Measurements from ENCODE around the gene TBRG1. TPM values are rescaled to one million over a fixed set of nuclear protein-coding genes. Genes with fewer than 3 reads are reported as not detected.

Gene TBRG1
- polyA plus RNA-seq, 2 donors: 16.5 to 16.9 TPM

- 87 to 92% methylated on average over 3 of the region's 3 CpGs for WGBS, 2 donors
- peaks cover 6 to 11% of the 10 kb centered on the region in 2 donors for H3K36me3 ChIP-seq (ENCODE audit: control insufficient read depth in 2 of 2, insufficient read depth in 2 of 2, low read length in 1 of 2)
- H3K27ac ChIP-seq (ENCODE audit: low read depth in 2 of 2, low read length in 1 of 2): no peak overlapping the region
- no peaks in the 10 kb centered on the region for H3K4me1 ChIP-seq (ENCODE audit: control insufficient read depth in 2 of 2, insufficient read depth in 2 of 2, low read length in 1 of 2)
- no peaks in the 10 kb centered on the region for H3K9me3 ChIP-seq (ENCODE audit: control insufficient read depth in 2 of 2, insufficient read depth in 1 of 2, low read depth in 1 of 2, low read length in 1 of 2)
- H3K27me3 ChIP-seq (ENCODE audit: control insufficient read depth in 1 of 2, insufficient read depth in 2 of 2, low read length in 2 of 2): no peaks in the 10 kb centered on the region
- no peak overlapping the region for H3K4me3 ChIP-seq (ENCODE audit: low read depth in 1 of 2, low read length in 2 of 2)
These were observed 15.8 kb downstream of the TBRG1 start for GRCh38 chr11:124638500-124638899.

GRCh38 chr11:124639186-124639585 is 16.5 kb downstream of the TBRG1 start:
- H3K27me3 ChIP-seq (ENCODE audit: control insufficient read depth in 1 of 2, insufficient read depth in 2 of 2, low read length in 2 of 2): no peaks in the 10 kb centered on the region
- no peak overlapping the region for H3K4me3 ChIP-seq (ENCODE audit: low read depth in 1 of 2, low read length in 2 of 2)
- WGBS, 2 donors: 83 to 89% methylated on average over 1 of the region's 1 CpG
- H3K9me3 ChIP-seq (ENCODE audit: control insufficient read depth in 2 of 2, insufficient read depth in 1 of 2, low read depth in 1 of 2, low read length in 1 of 2): no peaks in the 10 kb centered on the region
- no peak overlapping the region for H3K27ac ChIP-seq (ENCODE audit: low read depth in 2 of 2, low read length in 1 of 2)
- H3K4me1 ChIP-seq (ENCODE audit: control insufficient read depth in 2 of 2, insufficient read depth in 2 of 2, low read length in 1 of 2): no peaks in the 10 kb centered on the region
- H3K36me3 ChIP-seq (ENCODE audit: control insufficient read depth in 2 of 2, insufficient read depth in 2 of 2, low read length in 1 of 2): peaks cover 6 to 11% of the 10 kb centered on the region in 2 donors

GRCh38 chr11:124640666-124641065 is 18.0 kb downstream of the TBRG1 start:
- H3K36me3 ChIP-seq (ENCODE audit: control insufficient read depth in 2 of 2, insufficient read depth in 2 of 2, low read length in 1 of 2): peaks cover 6 to 11% of the 10 kb centered on the region in 2 donors
- WGBS, 2 donors: 86 to 94% methylated on average over 5 of the region's 5 CpGs

GRCh38 chr11:124642628-124643027 is 20.0 kb downstream of the TBRG1 start:
- Histone ChIP-seq H3K9me3 (ENCODE audit: control insufficient read depth in 2 of 2, insufficient read depth in 1 of 2, low read depth in 1 of 2, low read length in 1 of 2) (no peaks in the 10 kb centered on the region), H3K36me3 (ENCODE audit: control insufficient read depth in 2 of 2, insufficient read depth in 2 of 2, low read length in 1 of 2) (peaks cover 0 to 3% of the 10 kb centered on the region in 2 donors), H3K27ac (ENCODE audit: low read depth in 2 of 2, low read length in 1 of 2) (no peak overlapping the region), H3K4me1 (ENCODE audit: control insufficient read depth in 2 of 2, insufficient read depth in 2 of 2, low read length in 1 of 2) (no peaks in the 10 kb centered on the region), H3K4me3 (ENCODE audit: low read depth in 1 of 2, low read length in 2 of 2) (no peak overlapping the region), H3K27me3 (ENCODE audit: control insufficient read depth in 1 of 2, insufficient read depth in 2 of 2, low read length in 2 of 2) (no peaks in the 10 kb centered on the region)
- WGBS, 2 donors: 90 to 94% methylated on average over 3 of the region's 3 CpGs

More at GRCh38 chr11:124640666-124641065, 18.0 kb downstream of the TBRG1 start:
- H3K4me3 ChIP-seq (ENCODE audit: low read depth in 1 of 2, low read length in 2 of 2): no peak overlapping the region
- no peaks in the 10 kb centered on the region for H3K4me1 ChIP-seq (ENCODE audit: control insufficient read depth in 2 of 2, insufficient read depth in 2 of 2, low read length in 1 of 2)
- H3K9me3 ChIP-seq (ENCODE audit: control insufficient read depth in 2 of 2, insufficient read depth in 1 of 2, low read depth in 1 of 2, low read length in 1 of 2): no peaks in the 10 kb centered on the region
- H3K27me3 ChIP-seq (ENCODE audit: control insufficient read depth in 1 of 2, insufficient read depth in 2 of 2, low read length in 2 of 2): no peaks in the 10 kb centered on the region
- no peak overlapping the region for H3K27ac ChIP-seq (ENCODE audit: low read depth in 2 of 2, low read length in 1 of 2)

GRCh38 chr11:124643042-124643604 is 20.5 kb downstream of the TBRG1 start:
- no peaks in the 10 kb centered on the region for H3K27me3 ChIP-seq (ENCODE audit: control insufficient read depth in 1 of 2, insufficient read depth in 2 of 2, low read length in 2 of 2)
- H3K4me1 ChIP-seq (ENCODE audit: control insufficient read depth in 2 of 2, insufficient read depth in 2 of 2, low read length in 1 of 2): no peaks in the 10 kb centered on the region
- H3K36me3 ChIP-seq (ENCODE audit: control insufficient read depth in 2 of 2, insufficient read depth in 2 of 2, low read length in 1 of 2): peaks cover 2 to 3% of the 10 kb centered on the region in 2 donors
- WGBS, 2 donors: 92 to 93% methylated on average over 10 of the region's 10 CpGs
- H3K27ac ChIP-seq (ENCODE audit: low read depth in 2 of 2, low read length in 1 of 2): no peak overlapping the region
- H3K4me3 ChIP-seq (ENCODE audit: low read depth in 1 of 2, low read length in 2 of 2): no peak overlapping the region
- H3K9me3 ChIP-seq (ENCODE audit: control insufficient read depth in 2 of 2, insufficient read depth in 1 of 2, low read depth in 1 of 2, low read length in 1 of 2): no peaks in the 10 kb centered on the region

GRCh38 chr11:124643605-124644425 is 21.2 kb downstream of the TBRG1 start:
- 35 to 38% methylated on average over 3 of the region's 3 CpGs for WGBS, 2 donors
- Histone ChIP-seq H3K27me3 (ENCODE audit: control insufficient read depth in 1 of 2, insufficient read depth in 2 of 2, low read length in 2 of 2) (no peaks in the 10 kb centered on the region), H3K4me1 (ENCODE audit: control insufficient read depth in 2 of 2, insufficient read depth in 2 of 2, low read length in 1 of 2) (no peaks in the 10 kb centered on the region), H3K4me3 (ENCODE audit: low read depth in 1 of 2, low read length in 2 of 2) (no peak overlapping the region), H3K36me3 (ENCODE audit: control insufficient read depth in 2 of 2, insufficient read depth in 2 of 2, low read length in 1 of 2) (peaks cover 2 to 3% of the 10 kb centered on the region in 2 donors), H3K9me3 (ENCODE audit: control insufficient read depth in 2 of 2, insufficient read depth in 1 of 2, low read depth in 1 of 2, low read length in 1 of 2) (no peaks in the 10 kb centered on the region), H3K27ac (ENCODE audit: low read depth in 2 of 2, low read length in 1 of 2) (no peak overlapping the region)

- H3K9me3 ChIP-seq (ENCODE audit: control insufficient read depth in 2 of 2, insufficient read depth in 1 of 2, low read depth in 1 of 2, low read length in 1 of 2): no peaks in the 10 kb centered on the region
- 22 to 25% methylated on average over 16 of the region's 16 CpGs for WGBS, 2 donors
- no peak overlapping the region for H3K27ac ChIP-seq (ENCODE audit: low read depth in 2 of 2, low read length in 1 of 2)
- H3K27me3 ChIP-seq (ENCODE audit: control insufficient read depth in 1 of 2, insufficient read depth in 2 of 2, low read length in 2 of 2): no peaks in the 10 kb centered on the region
- H3K36me3 ChIP-seq (ENCODE audit: control insufficient read depth in 2 of 2, insufficient read depth in 2 of 2, low read length in 1 of 2): peaks cover 2 to 3% of the 10 kb centered on the region in 2 donors
- H3K4me1 ChIP-seq (ENCODE audit: control insufficient read depth in 2 of 2, insufficient read depth in 2 of 2, low read length in 1 of 2): no peaks in the 10 kb centered on the region
- no peak overlapping the region for H3K4me3 ChIP-seq (ENCODE audit: low read depth in 1 of 2, low read length in 2 of 2)
These were observed 22.0 kb downstream of the TBRG1 start for GRCh38 chr11:124644426-124645280.

GRCh38 chr11:124646148-124646547 is 23.5 kb downstream of the TBRG1 start:
- Histone ChIP-seq H3K27ac (ENCODE audit: low read depth in 2 of 2, low read length in 1 of 2) (no peak overlapping the region), H3K36me3 (ENCODE audit: control insufficient read depth in 2 of 2, insufficient read depth in 2 of 2, low read length in 1 of 2) (peaks cover 2% of the 10 kb centered on the region in 2 donors), H3K4me3 (ENCODE audit: low read depth in 1 of 2, low read length in 2 of 2) (no peak overlapping the region), H3K9me3 (ENCODE audit: control insufficient read depth in 2 of 2, insufficient read depth in 1 of 2, low read depth in 1 of 2, low read length in 1 of 2) (no peaks in the 10 kb centered on the region), H3K27me3 (ENCODE audit: control insufficient read depth in 1 of 2, insufficient read depth in 2 of 2, low read length in 2 of 2) (no peaks in the 10 kb centered on the region), H3K4me1 (ENCODE audit: control insufficient read depth in 2 of 2, insufficient read depth in 2 of 2, low read length in 1 of 2) (no peaks in the 10 kb centered on the region)
- WGBS, 2 donors: 79 to 88% methylated on average over 3 of the region's 3 CpGs

GRCh38 chr11:124648610-124649009 is 25.9 kb downstream of the TBRG1 start:
- Histone ChIP-seq H3K9me3 (ENCODE audit: control insufficient read depth in 2 of 2, insufficient read depth in 1 of 2, low read depth in 1 of 2, low read length in 1 of 2) (no peaks in the 10 kb centered on the region), H3K27ac (ENCODE audit: low read depth in 2 of 2, low read length in 1 of 2) (no peak overlapping the region), H3K4me3 (ENCODE audit: low read depth in 1 of 2, low read length in 2 of 2) (no peak overlapping the region), H3K27me3 (ENCODE audit: control insufficient read depth in 1 of 2, insufficient read depth in 2 of 2, low read length in 2 of 2) (no peaks in the 10 kb centered on the region), H3K4me1 (ENCODE audit: control insufficient read depth in 2 of 2, insufficient read depth in 2 of 2, low read length in 1 of 2) (no peaks in the 10 kb centered on the region), H3K36me3 (ENCODE audit: control insufficient read depth in 2 of 2, insufficient read depth in 2 of 2, low read length in 1 of 2) (peaks cover 0 to 4% of the 10 kb centered on the region in 2 donors)
- 77 to 80% methylated on average over 6 of the region's 6 CpGs for WGBS, 2 donors
